Spleen (tissue), 11 donors: ENCODE results near the gene SPDL1. TPM values are rescaled to one million over a fixed set of nuclear protein-coding genes. Genes with fewer than 3 reads are reported as not detected.

Source experiments
- DNase-seq: peaks from one replicate; pipeline ENCODE4 v3.0.0-alpha.2; 2020
- H3K27ac ChIP-seq, 8 donors: fragments of 200-600 bp; sonication (generic) in 7 of 8; 1 replicate in 4 of 8; 2 replicates in 4 of 8; pipeline versions ENCODE4 v1.5.0 to v1.8.0; 2016 to 2021; ENCODE audit warnings: inconsistent platforms in 4 of 8, mild to moderate bottlenecking in 4 of 8, moderate library complexity in 1 of 8
- H3K27me3 ChIP-seq, 7 donors: fragments of 200-600 bp; sonication (generic) in 6 of 7; replicated peaks in 1 of 7; 1 replicate in 4 of 7; 2 replicates in 3 of 7; pipeline versions ENCODE4 v1.5.0 to v1.8.0; 2016 to 2021; ENCODE audit warnings: inconsistent platforms in 3 of 7, mild to moderate bottlenecking in 1 of 7
- H3K36me3 ChIP-seq, 6 donors: fragments of 200-600 bp; sonication (generic) in 5 of 6; 1 replicate in 4 of 6; 2 replicates in 2 of 6; pipeline versions ENCODE4 v1.5.0 to v1.8.0; 2016 to 2021; ENCODE audit warnings: inconsistent platforms in 2 of 6
- H3K4me1 ChIP-seq, 6 donors: fragments of 200-600 bp; sonication (generic) in 5 of 6; 1 replicate in 3 of 6; 2 replicates in 3 of 6; pipeline versions ENCODE4 v1.5.0 to v1.8.0; 2016 to 2021; ENCODE audit warnings: inconsistent platforms in 3 of 6
- H3K4me3 ChIP-seq, 8 donors: fragments of 200-600 bp; sonication (generic) in 7 of 8; 1 replicate in 4 of 8; 2 replicates in 4 of 8; pipeline versions ENCODE4 v1.5.0 to v1.8.0; 2016 to 2021; ENCODE audit warnings: inconsistent platforms in 4 of 8, mild to moderate bottlenecking in 4 of 8, moderate library complexity in 2 of 8
- H3K9me3 ChIP-seq, 8 donors: fragments of 200-600 bp; sonication (generic) in 7 of 8; 1 replicate in 4 of 8; 2 replicates in 4 of 8; pipeline versions ENCODE4 v1.5.0 to v1.8.0; 2016 to 2021; ENCODE audit warnings: inconsistent platforms in 4 of 8
- POLR2A ChIP-seq, 3 donors: fragments of 450-650 bp; IDR thresholded peaks; one replicate each; pipeline ENCODE4 v1.5.1; 2017; ENCODE audit warnings: antibody characterized with exemption in 3 of 3, mild to moderate bottlenecking in 1 of 3
- POLR2AphosphoS5 ChIP-seq, 3 donors: sonication (generic); formaldehyde crosslinking; IDR thresholded peaks; one replicate each; pipeline ENCODE4 v1.5.1; 2017; ENCODE audit warnings: antibody characterized with exemption in 3 of 3
- WGBS, 5 donors: extraction: QIAGEN DNeasy Blood & Tissue Kit in 3 of 5; methylation state at CpG; one replicate each; pipeline versions ENCODE4 v1.1.5 to v1.1.7; 2013 to 2018; 5-methylcytosine and 5-hydroxymethylcytosine counted together
- intact Hi-C: fragments of 100-400 bp; cut with DNase I; formaldehyde crosslinking; loops from one replicate; pipeline ENCODE4 v1.15.0; 2023; ENCODE audit warnings: low total_unique reads
- polyA plus RNA-seq, 3 donors: library from polyadenylated mRNA; stranded (reverse); fragments of 200-250 nt; gene quantifications; one replicate each; pipeline ENCODE4 v1.2.1, GENCODE V29; 2013
- total RNA-seq, 7 donors: library from RNA; depleted of rRNA in 3 of 7; stranded (reverse); fragments of >200 nt in 3 of 7; fragmentation: NEBNext Ultra II Directional in 4 of 7; extraction: Animal tissue kit (Norgen Biotek cat#: 25700) in 4 of 7; gene quantifications; one replicate each; pipeline versions ENCODE4 v1.1.0 to v1.2.1, GENCODE V29; 2016 to 2021
- TF ChIP-seq, protein P1 (sequence below), 11 experiments: fragments of 200-600 bp in 7 of 11; fragments of 450-650 bp in 4 of 11; sonication (generic) in 4 of 11; IDR thresholded peaks in 8 of 11; conservative IDR thresholded peaks in 3 of 11; 1 replicate in 7 of 11; 2 replicates in 4 of 11; pipeline versions ENCODE4 v1.4.0 to v1.8.0; 2016 to 2021; ENCODE audit warnings: antibody characterized with exemption in 11 of 11, inconsistent platforms in 4 of 11, mild to moderate bottlenecking in 1 of 11
- donor health status: healthy with polysubstance abuse.
- donor health status: DM: no; HTN: no; CAD: no; lungs with moderate emphysema.
- donor health status: DM: no; HTN: no; CAD: no.
- donor health status: Bipolar disorder and iron deficiency.
- donor health status: healthy.
- donor health status: DM: no; HTN: no; CAD: no.
- donor health status: DM: yes; HTN: yes; CAD: no.

Gene SPDL1
- total and polyA plus RNA-seq, 10 donors, result 5.2 to 15.7 (median 10.3) TPM

DNA sequence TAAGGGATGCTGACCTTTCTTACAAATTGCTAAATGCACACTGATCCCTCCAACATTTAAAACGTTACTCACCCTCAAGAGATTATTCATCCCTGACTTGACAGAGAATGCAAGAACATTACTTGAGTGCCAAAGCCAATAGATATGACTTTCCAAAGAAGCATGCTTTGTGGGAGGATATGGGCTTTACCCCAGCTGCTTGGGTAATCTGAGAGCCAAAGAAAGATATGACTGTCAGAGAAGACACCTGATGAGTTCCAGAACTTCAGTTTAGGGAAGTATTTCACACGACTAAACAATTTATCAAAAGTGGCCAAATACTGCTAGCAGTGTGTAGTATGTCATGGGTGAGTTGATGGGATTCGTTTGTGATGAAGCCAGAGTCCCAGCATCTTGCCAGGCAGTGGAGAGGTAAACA lies 7.4 kb upstream of the SPDL1 start:
- TF ChIP-seq POLR2A (IDR thresholded peaks at IDR 0.05) (no peak), POLR2AphosphoS5 (IDR thresholded peaks at IDR 0.05) (no peak)
- TF ChIP-seq, protein P1, sequence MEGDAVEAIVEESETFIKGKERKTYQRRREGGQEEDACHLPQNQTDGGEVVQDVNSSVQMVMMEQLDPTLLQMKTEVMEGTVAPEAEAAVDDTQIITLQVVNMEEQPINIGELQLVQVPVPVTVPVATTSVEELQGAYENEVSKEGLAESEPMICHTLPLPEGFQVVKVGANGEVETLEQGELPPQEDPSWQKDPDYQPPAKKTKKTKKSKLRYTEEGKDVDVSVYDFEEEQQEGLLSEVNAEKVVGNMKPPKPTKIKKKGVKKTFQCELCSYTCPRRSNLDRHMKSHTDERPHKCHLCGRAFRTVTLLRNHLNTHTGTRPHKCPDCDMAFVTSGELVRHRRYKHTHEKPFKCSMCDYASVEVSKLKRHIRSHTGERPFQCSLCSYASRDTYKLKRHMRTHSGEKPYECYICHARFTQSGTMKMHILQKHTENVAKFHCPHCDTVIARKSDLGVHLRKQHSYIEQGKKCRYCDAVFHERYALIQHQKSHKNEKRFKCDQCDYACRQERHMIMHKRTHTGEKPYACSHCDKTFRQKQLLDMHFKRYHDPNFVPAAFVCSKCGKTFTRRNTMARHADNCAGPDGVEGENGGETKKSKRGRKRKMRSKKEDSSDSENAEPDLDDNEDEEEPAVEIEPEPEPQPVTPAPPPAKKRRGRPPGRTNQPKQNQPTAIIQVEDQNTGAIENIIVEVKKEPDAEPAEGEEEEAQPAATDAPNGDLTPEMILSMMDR (IDR thresholded peaks at IDR 0.05 in 8 of 11, conservative IDR thresholded peaks at IDR 0.05 in 3 of 11), result no peak
- peaks cover 0 to 45% (median 0%) of the 10 kb centered on the region in 7 donors for H3K27me3 ChIP-seq
- 16 to 39% (median 31%) methylated on average over 3 of the region's 3 CpGs for WGBS, 5 donors
- intact Hi-C loops, result no loop called here
- no peak for DNase-seq
- no peaks in the 10 kb centered on the region for H3K4me1 ChIP-seq
- no peaks in the 10 kb centered on the region for H3K9me3 ChIP-seq
- H3K36me3 ChIP-seq, result no peaks in the 10 kb centered on the region
- no peak overlapping the region for H3K4me3 ChIP-seq
- no peak overlapping the region for H3K27ac ChIP-seq

DNA sequence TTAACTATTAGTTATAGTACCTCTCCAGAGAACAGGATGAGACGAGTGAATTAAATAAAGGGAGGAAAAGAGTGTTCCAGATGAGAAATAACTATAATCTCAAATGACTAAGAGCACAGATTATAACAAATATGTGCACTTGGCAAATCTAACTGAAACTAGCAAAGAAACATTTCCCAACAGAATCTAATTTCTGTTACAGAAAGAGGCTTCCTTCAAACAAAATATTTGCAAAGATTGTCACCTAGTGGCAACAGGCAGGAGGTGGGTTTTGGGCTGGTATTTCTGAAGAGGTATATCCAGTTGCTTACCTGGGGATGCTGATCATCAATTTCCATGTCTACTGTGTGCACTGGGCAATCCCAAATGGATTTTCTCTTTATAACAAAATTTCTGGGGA lies 5.6 kb upstream of the SPDL1 start:
- TF ChIP-seq POLR2AphosphoS5 (IDR thresholded peaks at IDR 0.05) (no peak), POLR2A (IDR thresholded peaks at IDR 0.05) (no peak)
- TF ChIP-seq, protein P1 (IDR thresholded peaks at IDR 0.05 in 8 of 11, conservative IDR thresholded peaks at IDR 0.05 in 3 of 11), result no peak
- peaks cover 0 to 36% (median 0%) of the 10 kb centered on the region in 7 donors for H3K27me3 ChIP-seq
- no peaks in the 10 kb centered on the region for H3K9me3 ChIP-seq
- no peak for DNase-seq
- no peak overlapping the region for H3K4me3 ChIP-seq
- no peaks in the 10 kb centered on the region for H3K36me3 ChIP-seq
- intact Hi-C loops, result no loop called here
- WGBS, 5 donors, result 35 to 55% (median 50%) methylated on average over 1 of the region's 1 CpG
- peaks cover 0 to 11% (median 3%) of the 10 kb centered on the region in 6 donors for H3K4me1 ChIP-seq
- no peak overlapping the region for H3K27ac ChIP-seq

DNA sequence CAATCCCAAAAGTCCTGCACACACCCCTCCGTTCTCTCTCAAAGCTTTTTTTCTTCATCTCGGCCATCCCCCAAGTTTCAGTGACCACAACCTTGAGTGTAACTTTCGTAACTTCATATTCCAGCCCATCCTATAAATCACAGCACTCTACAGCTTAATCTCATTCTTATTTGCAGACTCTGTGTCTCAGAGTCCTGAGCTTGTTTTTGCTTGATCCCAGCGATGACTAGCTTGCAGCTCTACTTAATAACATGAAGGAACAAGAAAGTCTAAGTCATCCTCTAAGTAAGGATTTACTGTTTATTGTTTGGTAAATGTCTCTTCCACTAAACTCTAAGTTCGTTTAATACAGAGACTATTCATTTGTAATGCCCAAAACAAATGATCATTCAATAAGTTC lies 2.6 kb upstream of the SPDL1 start:
- Histone ChIP-seq H3K27ac (no peak overlapping the region), H3K4me3 (no peak overlapping the region), H3K4me1 (peaks cover 0 to 31% (median 19%) of the 10 kb centered on the region in 6 donors), H3K36me3 (no peaks in the 10 kb centered on the region), H3K27me3 (peaks cover 0 to 8% (median 0%) of the 10 kb centered on the region in 7 donors), H3K9me3 (no peaks in the 10 kb centered on the region)
- WGBS, 5 donors, result 68 to 80% (median 71%) methylated on average over 5 of the region's 5 CpGs
- intact Hi-C loops, result loop anchor here (10.0 kb wide), 2 partner anchors 596 to 906 kb away; no protein-coding TSS in a partner anchor
- no peak for DNase-seq
- no peak for TF ChIP-seq POLR2AphosphoS5 (IDR thresholded peaks at IDR 0.05)
- TF ChIP-seq POLR2A (IDR thresholded peaks at IDR 0.05), result no peak
- TF ChIP-seq, protein P1 (IDR thresholded peaks at IDR 0.05 in 8 of 11, conservative IDR thresholded peaks at IDR 0.05 in 3 of 11), result no peak

DNA sequence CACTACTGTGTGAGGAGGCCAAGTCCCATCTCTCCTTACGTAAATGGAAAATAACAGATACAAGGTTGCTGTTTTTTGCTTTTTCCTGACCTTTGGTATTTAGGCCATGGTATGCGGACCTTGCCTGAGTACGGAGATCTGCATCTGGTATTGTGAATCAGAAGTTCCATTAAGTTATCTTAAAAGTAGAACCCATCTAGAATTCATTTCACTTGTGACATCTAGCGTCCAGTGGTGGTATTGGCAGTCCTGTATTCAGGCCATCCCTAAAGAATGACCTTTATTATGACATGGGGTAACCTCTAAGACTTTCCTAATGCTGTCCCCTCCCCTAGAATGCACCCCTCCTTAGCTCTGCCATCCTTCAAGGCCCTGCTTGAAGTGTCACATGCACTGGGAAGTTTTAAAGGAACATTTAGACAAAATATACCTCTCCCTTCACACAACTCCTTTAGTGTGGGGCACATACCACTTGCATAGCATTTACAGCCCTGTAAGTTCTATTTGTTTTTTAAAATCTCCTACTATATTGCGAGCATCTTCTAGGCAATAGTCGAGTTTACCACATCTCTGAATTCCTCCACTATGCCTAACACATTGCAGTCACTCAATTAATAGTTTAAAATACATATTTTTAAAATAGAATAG lies 1.9 kb upstream of the SPDL1 start:
- H3K4me3 ChIP-seq, result no peak overlapping the region
- H3K4me1 ChIP-seq, result peaks cover 0 to 31% (median 19%) of the 10 kb centered on the region in 6 donors
- no peak overlapping the region for H3K27ac ChIP-seq
- H3K9me3 ChIP-seq, result no peaks in the 10 kb centered on the region
- 25 to 39% (median 27%) methylated on average over 6 of the region's 6 CpGs for WGBS, 5 donors
- no peak for DNase-seq
- intact Hi-C loops, result loop anchor here (10.0 kb wide), 2 partner anchors 597 to 907 kb away; no protein-coding TSS in a partner anchor
- peaks cover 0 to under 1% (median 0%) of the 10 kb centered on the region in 7 donors for H3K27me3 ChIP-seq
- no peaks in the 10 kb centered on the region for H3K36me3 ChIP-seq
- TF ChIP-seq, protein P1 (IDR thresholded peaks at IDR 0.05 in 8 of 11, conservative IDR thresholded peaks at IDR 0.05 in 3 of 11), result peak; percentile 48 to 82 (median 78)
- no peak for TF ChIP-seq POLR2A (IDR thresholded peaks at IDR 0.05)
- no peak for TF ChIP-seq POLR2AphosphoS5 (IDR thresholded peaks at IDR 0.05)
